ENCODE data around the gene HNRNPH3.

The HNRNPH3 gene

GRCh38 chr10:68365611-68366010, 33.7 kb downstream of the HNRNPH3 start:
- no peak for DNase-seq (ENCODE audit: insufficient read length, low spot score)
- no peak for TF ChIP-seq CTCF (IDR thresholded peaks at IDR 0.05; ENCODE audit: insufficient read depth, missing control alignments)
- FAIRE-seq = no peak

- FAIRE-seq (no peak), DNase-seq (ENCODE audit: insufficient read length, low spot score) (no peak)
- no peak for TF ChIP-seq CTCF (IDR thresholded peaks at IDR 0.05; ENCODE audit: insufficient read depth, missing control alignments)
These were observed 34.7 kb downstream of the HNRNPH3 start for GRCh38 chr10:68366600-68366999.

GRCh38 chr10:68367121-68367520, 35.3 kb downstream of the HNRNPH3 start:
- FAIRE-seq (no peak), DNase-seq (ENCODE audit: insufficient read length, low spot score) (no peak)
- no peak for TF ChIP-seq CTCF (IDR thresholded peaks at IDR 0.05; ENCODE audit: insufficient read depth, missing control alignments)

- FAIRE-seq (no peak), DNase-seq (ENCODE audit: insufficient read length, low spot score) (no peak)
- TF ChIP-seq CTCF (IDR thresholded peaks at IDR 0.05; ENCODE audit: insufficient read depth, missing control alignments) = no peak
These were observed 39.7 kb downstream of the HNRNPH3 start for GRCh38 chr10:68371604-68372003.

- DNase-seq (ENCODE audit: insufficient read length, low spot score) = no peak
- TF ChIP-seq CTCF (IDR thresholded peaks at IDR 0.05; ENCODE audit: insufficient read depth, missing control alignments) = no peak
- no peak for FAIRE-seq
These were observed 53.9 kb downstream of the HNRNPH3 start for GRCh38 chr10:68385740-68386139.
